ENCODE results near the gene PRKG1.

DNA sequence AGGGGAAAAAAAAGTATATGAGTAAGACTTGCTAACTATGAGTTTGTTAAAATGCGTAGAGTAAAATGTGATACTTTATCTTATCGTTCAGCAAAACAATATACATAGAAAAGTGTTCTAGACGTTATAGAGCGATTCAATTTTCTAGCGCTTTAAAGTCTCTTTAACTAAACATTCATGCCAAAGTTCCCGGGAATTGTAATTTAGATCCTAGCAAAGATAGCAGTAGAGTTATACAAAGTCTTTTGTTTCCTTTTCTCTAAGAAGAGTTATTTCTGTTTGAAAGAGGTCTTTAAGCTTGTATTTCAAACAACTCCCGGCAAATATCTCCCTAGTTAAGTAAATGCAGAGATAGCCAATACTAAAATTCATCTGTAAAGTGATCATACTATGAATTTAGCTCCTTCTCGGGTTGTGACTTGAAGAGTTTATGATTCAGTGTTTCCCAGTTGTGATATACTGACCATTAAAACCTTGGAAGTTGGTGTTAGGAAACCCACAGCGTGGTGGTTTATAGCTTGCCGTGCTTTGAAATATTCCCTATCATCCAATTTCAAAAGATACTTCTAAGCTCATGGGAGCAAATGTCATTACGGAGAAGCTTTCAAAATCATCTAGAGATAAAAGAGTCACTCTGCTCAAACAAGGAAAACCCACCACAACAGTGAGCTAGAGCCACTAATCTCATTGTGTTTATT lies 453.4 kb downstream of the PRKG1 start:
- no peak for TF ChIP-seq POLR2A (IDR thresholded peaks at IDR 0.05; ENCODE audit: control extremely low read depth in 1 of 2, low read depth in 2 of 2, low read length in 2 of 2)
- no peak for TF ChIP-seq BACH1 (IDR thresholded peaks at IDR 0.05; ENCODE audit: low read length)
- no peak for TF ChIP-seq POLR2AphosphoS5 (IDR thresholded peaks at IDR 0.05; ENCODE audit: low read depth, low read length)
- no peak for TF ChIP-seq RXRA (IDR thresholded peaks at IDR 0.05; ENCODE audit: insufficient read depth, low read depth, low read length)
- TF ChIP-seq EP300 (IDR thresholded peaks at IDR 0.05; ENCODE audit: borderline replicate concordance in 1 of 2, low read depth in 2 of 2, low read length in 2 of 2): no peak
- TF ChIP-seq BRCA1 (IDR thresholded peaks at IDR 0.05; ENCODE audit: low read depth, low read length): no peak
- TF ChIP-seq JUN (IDR thresholded peaks at IDR 0.05; ENCODE audit: low read depth, low read length): no peak

All from H1 (cell line).